Activated naive CD4-positive, alpha-beta T cell treated with anti-CD3 and anti-CD28 coated beads for 36 hours (primary cell): ENCODE data around the gene DUS3L. TPM values are rescaled to one million over a fixed set of nuclear protein-coding genes. Genes with fewer than 3 reads are reported as not detected.

ENCODE experiments used
- CTCF ChIA-PET: fragments of 350-600 bp; sonication (Branson Sonifier 250); formaldehyde crosslinking; loops from one replicate; lab custom pipeline; 2021; ENCODE audit warnings: antibody characterized with exemption; lab: Charles Lee
- DNase-seq: peaks from one replicate; pipeline ENCODE4 v3.0.0-alpha.2; 2020
- H3K27ac Mint-ChIP-seq: one replicate; pipeline ENCODE4 v1.8.0; 2021; ENCODE audit warnings: mild to moderate bottlenecking, mixed read lengths
- H3K27me3 Mint-ChIP-seq: one replicate; pipeline ENCODE4 v1.8.0; 2021; ENCODE audit warnings: low read depth, mixed read lengths
- H3K36me3 Mint-ChIP-seq: one replicate; pipeline ENCODE4 v1.8.0; 2021; ENCODE audit warnings: low read depth, mixed read lengths
- H3K4me1 Mint-ChIP-seq: one replicate; pipeline ENCODE4 v1.8.0; 2021; ENCODE audit warnings: low read depth, mixed read lengths
- H3K4me3 Mint-ChIP-seq: one replicate; pipeline ENCODE4 v1.8.0; 2021; ENCODE audit warnings: mild to moderate bottlenecking, moderate library complexity, mixed read lengths
- H3K9me3 Mint-ChIP-seq: one replicate; pipeline ENCODE4 v1.8.0; 2021; ENCODE audit warnings: mixed read lengths
- intact Hi-C: fragments of 100-400 bp; cut with micrococcal nuclease; formaldehyde crosslinking; loops from one replicate; pipeline ENCODE4 v1.15.1; 2023
- total RNA-seq, 2 experiments: library from RNA; stranded (reverse); gene quantifications; one replicate each; pipeline ENCODE4 v1.2.3, GENCODE V29; 2021

The DUS3L gene
- total RNA-seq, 2 experiments from 2014 or later: 43.1 to 45.2 TPM

GRCh38 chr19:5803752-5804515 is 13.0 kb upstream of the DUS3L start:
- H3K36me3 Mint-ChIP-seq: no peaks in the 10 kb centered on the region
- H3K4me1 Mint-ChIP-seq: peaks cover 25% of the 10 kb centered on the region
- H3K27me3 Mint-ChIP-seq: peaks cover 19% of the 10 kb centered on the region
- H3K27ac Mint-ChIP-seq: no peak overlapping the region
- CTCF ChIA-PET: interaction anchor here (0.5 to 2.1 kb wide), 50 partner anchors 9 to 345 kb away, joined by 3 to 48 read pairs (median 5); partner anchors contain the start of genes DUS3L, FUT5, NDUFA11 and PRR22
- DNase-seq: peak; percentile 96
- intact Hi-C loops: loop anchor here (1.0 kb wide), 4 partner anchors 24 to 218 kb away; partner anchors contain the start of gene VMAC
- no peaks in the 10 kb centered on the region for H3K9me3 Mint-ChIP-seq
- peak overlapping the region; percentile 70 for H3K4me3 Mint-ChIP-seq

DNA sequence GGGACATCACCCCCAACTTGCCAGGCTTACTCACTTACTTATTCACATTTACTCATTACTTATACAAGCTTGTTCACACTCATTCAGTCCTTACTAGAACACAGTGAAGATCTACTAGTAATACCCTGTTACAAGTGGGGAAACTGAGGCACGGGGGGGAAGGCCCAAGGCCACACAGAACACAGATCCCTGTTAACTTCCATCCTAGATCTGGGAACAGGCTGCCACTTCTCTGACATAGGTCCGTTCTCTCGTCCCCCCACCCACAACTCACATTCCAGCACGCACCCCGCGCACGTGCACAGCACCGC is 12.4 kb upstream of the DUS3L start:
- H3K4me3 Mint-ChIP-seq: peak overlapping the region; percentile 70
- intact Hi-C loops: no loop called here
- no peak for DNase-seq
- H3K27me3 Mint-ChIP-seq: peaks cover 19% of the 10 kb centered on the region
- CTCF ChIA-PET: interaction anchor here (0.5 to 2.1 kb wide), 36 partner anchors 9 to 323 kb away, joined by 3 to 48 read pairs (median 5); partner anchors contain the start of genes DUS3L, FUT5, NDUFA11 and VMAC
- no peaks in the 10 kb centered on the region for H3K36me3 Mint-ChIP-seq
- no peaks in the 10 kb centered on the region for H3K9me3 Mint-ChIP-seq
- peaks cover 25% of the 10 kb centered on the region for H3K4me1 Mint-ChIP-seq
- no peak overlapping the region for H3K27ac Mint-ChIP-seq

DNA sequence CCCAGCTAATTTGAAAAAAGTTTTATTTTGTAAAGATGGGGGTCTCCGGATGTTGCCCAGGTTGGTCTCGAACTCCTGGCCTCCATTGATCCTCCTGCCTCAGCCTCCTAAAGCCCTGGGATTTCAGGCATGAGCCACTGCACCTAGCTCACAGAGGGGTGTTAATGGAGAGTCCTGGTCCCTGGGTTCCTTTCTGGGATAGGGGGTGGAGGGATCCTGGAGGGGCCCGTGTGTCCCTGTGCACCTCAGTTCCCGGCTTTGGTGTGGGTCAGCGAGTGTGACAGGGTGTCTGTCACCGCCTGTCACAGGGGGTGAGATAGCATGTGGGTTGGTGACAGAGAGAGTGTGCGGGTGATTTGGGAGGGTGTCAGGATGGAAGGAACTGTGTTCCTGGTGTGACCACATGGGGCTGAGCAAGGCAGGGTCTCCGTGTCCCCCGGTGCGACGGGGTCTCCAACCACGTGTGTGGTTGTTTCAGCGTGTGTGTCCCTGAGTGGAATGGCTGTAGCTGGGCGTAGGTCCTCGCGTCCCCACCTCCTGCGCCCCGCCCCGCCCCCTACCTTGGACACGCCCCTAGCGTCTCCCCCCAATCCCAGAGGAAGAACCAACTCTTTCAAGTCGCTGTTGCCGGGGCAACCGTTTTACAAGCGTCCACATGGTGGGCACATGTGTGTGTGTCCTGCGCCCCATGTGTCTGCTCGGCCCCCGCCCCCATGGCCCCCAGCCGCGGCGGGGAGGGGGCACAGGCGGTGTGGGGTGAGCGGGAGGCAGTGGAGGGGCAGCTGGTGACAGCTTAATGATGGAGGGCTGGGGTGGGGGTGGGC is 11.0 kb upstream of the DUS3L start:
- Mint-ChIP-seq H3K27me3 (peaks cover 19% of the 10 kb centered on the region), H3K27ac (no peak overlapping the region), H3K36me3 (no peaks in the 10 kb centered on the region), H3K4me3 (peak overlapping the region; percentile 16), H3K9me3 (no peaks in the 10 kb centered on the region), H3K4me1 (peaks cover 25% of the 10 kb centered on the region)
- no peak for DNase-seq
- CTCF ChIA-PET: interaction anchor here (0.6 to 1.0 kb wide), 2 partner anchors 52 to 220 kb away, joined by 3 to 6 read pairs; no protein-coding TSS in a partner anchor
- intact Hi-C loops: no loop called here

DNA sequence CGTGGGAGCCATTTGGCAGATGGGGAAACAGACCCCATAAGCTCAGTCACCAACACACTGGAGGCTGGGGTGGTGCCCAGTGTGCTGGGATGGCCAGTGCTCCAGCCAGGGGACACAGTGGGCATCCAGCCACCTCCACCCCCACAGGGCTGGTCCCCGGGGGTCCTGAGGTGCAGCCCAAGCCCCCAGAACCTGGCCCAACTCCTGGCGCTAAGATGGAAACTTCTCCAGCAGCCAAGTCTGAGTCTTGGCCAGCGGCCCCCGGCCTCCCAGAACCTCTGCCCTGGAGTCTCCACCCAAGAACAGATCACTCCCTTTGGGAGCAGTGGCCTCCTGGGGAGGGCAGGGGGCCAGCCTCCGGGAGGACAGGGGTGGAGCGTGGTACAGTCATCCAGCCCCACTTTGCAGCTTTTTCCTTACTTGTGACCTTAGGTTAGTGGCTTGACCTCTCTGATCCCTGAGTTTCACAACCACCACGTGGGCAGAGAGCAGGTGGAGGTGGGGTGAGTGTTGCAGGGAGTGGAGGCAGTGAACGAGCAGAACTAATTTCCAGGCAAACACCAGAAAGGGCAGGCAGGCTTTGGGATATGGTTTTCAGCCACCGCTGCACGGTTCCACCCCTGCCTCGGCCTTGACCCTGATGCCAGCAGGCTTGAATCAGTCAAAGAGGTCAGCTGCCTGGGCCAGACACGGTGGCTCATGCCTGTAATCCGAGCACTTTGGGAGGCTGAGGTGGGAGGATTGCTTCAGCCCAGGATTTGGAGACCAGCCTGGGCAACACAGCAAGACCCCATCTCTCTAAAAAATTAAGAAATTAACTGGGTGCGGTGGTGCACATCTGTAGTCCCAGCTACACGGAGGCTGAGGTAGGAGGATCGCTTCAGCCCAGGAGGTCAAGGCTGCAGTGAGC is 9.7 kb upstream of the DUS3L start:
- peaks cover 25% of the 10 kb centered on the region for H3K4me1 Mint-ChIP-seq
- CTCF ChIA-PET: no interaction called here
- H3K27me3 Mint-ChIP-seq: peaks cover 19% of the 10 kb centered on the region
- no peaks in the 10 kb centered on the region for H3K9me3 Mint-ChIP-seq
- intact Hi-C loops: no loop called here
- DNase-seq: no peak
- H3K4me3 Mint-ChIP-seq: no peak overlapping the region
- no peak overlapping the region for H3K27ac Mint-ChIP-seq
- no peaks in the 10 kb centered on the region for H3K36me3 Mint-ChIP-seq

DNA sequence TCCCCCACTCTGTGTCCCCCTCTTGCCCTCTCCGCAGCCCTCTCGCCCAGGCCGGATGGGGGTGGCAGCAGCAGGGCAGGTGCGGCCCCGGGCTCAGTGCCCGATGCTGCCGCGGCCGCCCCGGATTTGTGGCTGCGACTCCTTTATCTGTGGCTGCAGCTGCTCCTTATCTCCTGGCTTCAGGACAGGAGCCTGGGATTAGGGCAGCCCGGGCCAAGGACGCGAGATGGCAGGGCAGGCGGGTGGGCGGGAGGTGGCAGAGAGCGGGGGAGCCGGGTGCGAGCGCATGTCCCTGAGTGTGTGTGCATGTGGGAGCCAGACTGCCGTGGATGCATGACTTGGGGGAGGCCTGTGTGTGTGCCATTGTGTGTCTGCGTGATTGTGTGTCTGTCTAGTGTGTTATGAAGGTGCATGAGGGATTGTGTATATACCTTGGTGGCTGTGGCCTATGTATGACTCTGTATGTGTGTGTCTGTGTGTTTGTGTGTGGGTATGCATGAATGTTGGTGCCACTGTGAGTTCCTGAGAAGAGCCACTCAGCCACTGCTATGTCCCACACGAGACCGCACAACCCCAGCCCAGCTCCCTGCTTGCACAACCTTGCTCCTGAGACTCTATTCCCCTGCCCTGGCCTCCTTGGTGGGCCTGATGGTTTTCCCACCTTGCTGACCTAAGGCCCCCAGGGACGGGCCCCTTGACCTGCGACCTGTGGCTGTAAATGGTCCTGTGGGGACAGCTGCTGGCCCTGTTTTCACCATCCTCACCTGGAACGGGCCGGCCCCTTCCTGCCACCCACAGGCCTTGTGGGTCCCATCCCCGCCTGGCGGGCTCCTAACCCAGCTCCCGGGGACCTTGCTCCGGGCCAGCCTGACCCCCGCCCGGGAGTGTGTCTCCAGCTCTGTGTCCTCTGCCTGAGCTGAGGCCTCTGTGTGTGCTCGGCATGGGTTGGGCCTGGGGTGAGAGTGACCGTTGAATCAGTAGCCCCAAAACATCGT is 8.6 kb upstream of the DUS3L start:
- no peak overlapping the region for H3K27ac Mint-ChIP-seq
- CTCF ChIA-PET: no interaction called here
- no peak for DNase-seq
- no peaks in the 10 kb centered on the region for H3K9me3 Mint-ChIP-seq
- no peak overlapping the region for H3K4me3 Mint-ChIP-seq
- H3K27me3 Mint-ChIP-seq: peaks cover 18% of the 10 kb centered on the region
- H3K36me3 Mint-ChIP-seq: no peaks in the 10 kb centered on the region
- intact Hi-C loops: loop anchor here (10.0 kb wide), 1 partner anchor 215 kb away; no protein-coding TSS in a partner anchor
- H3K4me1 Mint-ChIP-seq: peaks cover 24% of the 10 kb centered on the region

DNA sequence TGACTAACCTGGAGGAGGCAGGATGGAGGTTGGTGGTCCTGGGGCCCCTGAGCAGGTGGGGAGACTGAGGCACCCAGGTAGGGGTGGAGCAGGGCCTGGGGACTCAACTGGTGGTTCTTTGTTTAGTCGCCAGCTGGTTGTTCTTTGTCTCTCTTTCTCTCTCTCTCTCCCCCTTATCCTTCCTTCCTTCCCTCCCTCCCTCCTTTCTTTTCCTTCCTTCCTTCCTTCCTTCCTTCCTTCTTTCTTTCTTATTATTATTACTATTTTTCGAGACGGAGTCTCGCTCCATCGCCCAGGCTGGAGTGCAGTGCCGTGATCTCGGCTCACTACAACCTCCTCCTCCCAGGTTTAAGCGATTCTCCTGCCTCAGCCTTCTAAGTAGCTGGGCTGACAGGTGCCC is 7.3 kb upstream of the DUS3L start:
- intact Hi-C loops: loop anchor here (10.0 kb wide), 1 partner anchor 213 kb away; no protein-coding TSS in a partner anchor
- Mint-ChIP-seq H3K4me3 (no peak overlapping the region), H3K27me3 (peaks cover 12% of the 10 kb centered on the region), H3K9me3 (no peaks in the 10 kb centered on the region), H3K27ac (no peak overlapping the region), H3K36me3 (no peaks in the 10 kb centered on the region), H3K4me1 (peaks cover 13% of the 10 kb centered on the region)
- DNase-seq: no peak
- CTCF ChIA-PET: no interaction called here

- H3K4me3 Mint-ChIP-seq: no peak overlapping the region
- CTCF ChIA-PET: interaction anchor here (0.6 to 2.7 kb wide), 5 partner anchors 8 to 203 kb away, joined by 4 to 17 read pairs (median 7); partner anchors contain the start of genes NRTN and RPL36
- no peak for DNase-seq
- no peak overlapping the region for H3K27ac Mint-ChIP-seq
- peaks cover 5% of the 10 kb centered on the region for H3K4me1 Mint-ChIP-seq
- no peaks in the 10 kb centered on the region for H3K9me3 Mint-ChIP-seq
- intact Hi-C loops: loop anchor here (10.0 kb wide), 1 partner anchor 211 kb away; no protein-coding TSS in a partner anchor
- peaks cover 4% of the 10 kb centered on the region for H3K36me3 Mint-ChIP-seq
- peaks cover 4% of the 10 kb centered on the region for H3K27me3 Mint-ChIP-seq
Observed at GRCh38 chr19:5795382-5795919, 4.5 kb upstream of the DUS3L start.

DNA sequence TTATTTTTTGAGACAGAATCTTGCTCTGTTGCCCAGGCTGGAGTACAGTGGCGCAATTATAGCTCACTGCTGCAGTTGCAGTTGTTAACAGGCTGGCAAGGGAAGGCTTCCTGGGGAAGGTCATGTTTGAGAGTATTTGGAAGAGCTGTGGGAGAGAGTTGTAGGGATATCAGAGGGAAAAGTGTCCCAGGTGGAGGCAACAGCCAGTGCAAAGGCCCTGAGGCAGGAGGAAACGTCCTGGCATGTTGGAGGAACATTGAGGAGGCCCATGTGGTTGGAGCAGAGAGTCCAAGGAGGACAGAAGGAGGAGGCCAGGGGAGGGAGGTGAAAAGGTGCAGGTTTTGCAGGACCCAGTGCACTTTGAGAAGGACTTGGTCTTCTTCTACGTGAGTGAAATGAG is 2.2 kb upstream of the DUS3L start:
- no peak overlapping the region for H3K27ac Mint-ChIP-seq

DNA sequence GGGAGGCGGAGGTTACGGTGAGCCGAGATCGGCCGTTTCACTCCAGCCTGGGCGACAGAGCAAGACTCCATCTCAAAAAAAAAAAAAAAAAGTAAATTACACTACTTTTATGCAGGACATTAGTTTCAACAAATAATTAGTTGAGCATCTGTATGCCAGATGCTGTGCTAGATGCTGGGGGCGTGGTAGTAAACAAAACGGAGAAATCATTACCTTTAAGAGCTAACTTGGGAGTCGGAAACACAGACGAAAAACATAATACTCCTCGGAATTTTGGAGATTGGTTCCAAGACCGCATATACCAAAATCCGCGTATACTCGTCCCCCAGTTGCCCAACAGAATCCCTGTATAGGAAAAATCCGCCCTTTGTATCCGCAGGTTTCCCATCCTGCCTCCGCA is 1.3 kb upstream of the DUS3L start:
- CTCF ChIA-PET: interaction anchor here (2.1 kb wide), 1 partner anchor 12 kb away, joined by 16 read pairs; the partner anchor contains the start of gene NRTN
- Mint-ChIP-seq H3K4me3 (peak overlapping the region; percentile 24), H3K27me3 (no peaks in the 10 kb centered on the region), H3K36me3 (peaks cover 17% of the 10 kb centered on the region), H3K9me3 (no peaks in the 10 kb centered on the region), H3K27ac (no peak overlapping the region), H3K4me1 (peaks cover 13% of the 10 kb centered on the region)
- no peak for DNase-seq
- intact Hi-C loops: loop anchor here (5.0 to 10.0 kb wide), 2 partner anchors 185 to 207 kb away; partner anchors contain the start of gene RANBP3

More for the DNA sequence above, 2.2 kb upstream of the DUS3L start:
- no peak for DNase-seq
- H3K36me3 Mint-ChIP-seq: peaks cover 13% of the 10 kb centered on the region
- no peak overlapping the region for H3K4me3 Mint-ChIP-seq
- peaks cover 13% of the 10 kb centered on the region for H3K4me1 Mint-ChIP-seq
- intact Hi-C loops: loop anchor here (5.0 to 10.0 kb wide), 2 partner anchors 184 to 208 kb away; partner anchors contain the start of gene RANBP3
- H3K9me3 Mint-ChIP-seq: no peaks in the 10 kb centered on the region
- CTCF ChIA-PET: interaction anchor here (0.6 to 2.7 kb wide), 3 partner anchors 11 to 166 kb away, joined by 3 to 17 read pairs (median 3); partner anchors contain the start of gene NRTN
- no peaks in the 10 kb centered on the region for H3K27me3 Mint-ChIP-seq

- H3K4me1 Mint-ChIP-seq: peaks cover 13% of the 10 kb centered on the region
Observed at GRCh38 chr19:5789886-5790558, 941 bp downstream of the DUS3L start.

More at GRCh38 chr19:5789886-5790558, 941 bp downstream of the DUS3L start:
- DNase-seq: no peak
- no peaks in the 10 kb centered on the region for H3K27me3 Mint-ChIP-seq
- intact Hi-C loops: loop anchor here (1.0 to 10.0 kb wide), 11 partner anchors 70 to 999 kb away; partner anchors contain the start of genes CATSPERD, CLPP, FEM1A and LONP1
- CTCF ChIA-PET: interaction anchor here (0.7 to 2.1 kb wide), 2 partner anchors 14 to 16 kb away, joined by 5 to 16 read pairs; partner anchors contain the start of gene NRTN
- H3K4me3 Mint-ChIP-seq: peak overlapping the region; percentile 100
- peak overlapping the region; percentile 100 for H3K27ac Mint-ChIP-seq
- no peaks in the 10 kb centered on the region for H3K9me3 Mint-ChIP-seq
- H3K36me3 Mint-ChIP-seq: peaks cover 29% of the 10 kb centered on the region
